HepG2 (cell line): ENCODE results near the gene NUDT9.

Experiments
- BHLHE40 ChIP-seq: IDR thresholded peaks from 2 replicates; pipeline ENCODE4 v1.6.1; 2011; ENCODE audit warnings: low read length, improper control_type of control experiment
- CTCF ChIP-seq: sonication (generic); formaldehyde crosslinking; IDR thresholded peaks from 2 replicates; pipeline ENCODE4 v1.5.0; 2020; ENCODE audit warnings: mild to moderate bottlenecking, missing genetic modification reagents, moderate library complexity
- FOXJ3 ChIP-seq: sonication (generic); formaldehyde crosslinking; IDR thresholded peaks from 2 replicates; pipeline ENCODE4 v1.4.0; 2020; ENCODE audit warnings: missing genetic modification reagents, mild to moderate bottlenecking, borderline replicate concordance
- FOXP4 ChIP-seq: sonication (generic); formaldehyde crosslinking; IDR thresholded peaks from 2 replicates; pipeline ENCODE4 v1.4.0; 2020; ENCODE audit warnings: missing genetic modification reagents
- SIN3A ChIP-seq: IDR thresholded peaks from 2 replicates; pipeline ENCODE4 v1.6.1; 2011; ENCODE audit warnings: low read depth, mild to moderate bottlenecking, control low read depth, low read length, borderline replicate concordance
- TOE1 ChIP-seq: sonication (generic); formaldehyde crosslinking; IDR thresholded peaks from 2 replicates; pipeline ENCODE4 v1.4.0; 2020; ENCODE audit warnings: mild to moderate bottlenecking, missing genetic modification reagents
- YY1 ChIP-seq: IDR thresholded peaks from 2 replicates; pipeline ENCODE4 v1.6.1; 2011; ENCODE audit warnings: low read length, low read depth, moderate library complexity, mild to moderate bottlenecking; ENCODE audit not compliant: insufficient read depth, insufficient replicate concordance
- ZNF883 ChIP-seq: sonication (generic); formaldehyde crosslinking; IDR thresholded peaks from 2 replicates; pipeline ENCODE4 v1.5.1; 2020; ENCODE audit warnings: mild to moderate bottlenecking, missing genetic modification reagents; ENCODE audit errors: not compliant biosample characterization
- TF ChIP-seq, protein P1 (sequence below): IDR thresholded peaks from 2 replicates; pipeline ENCODE4 v1.6.1; 2012; ENCODE audit warnings: inconsistent platforms

GRCh38 chr4:87491436-87491835 lies 69.1 kb downstream of the NUDT9 start:
- TF ChIP-seq FOXP4 (CRISPR knock-in tag) = no peak
- TF ChIP-seq CTCF = no peak
- TF ChIP-seq BHLHE40 = no peak
- TF ChIP-seq YY1 = no peak
- TF ChIP-seq FOXJ3 (CRISPR knock-in tag) = no peak
- TF ChIP-seq TOE1 = no peak
- TF ChIP-seq ZNF883 (CRISPR knock-in tag) = no peak
- no peak for TF ChIP-seq SIN3A
- TF ChIP-seq, protein P1, sequence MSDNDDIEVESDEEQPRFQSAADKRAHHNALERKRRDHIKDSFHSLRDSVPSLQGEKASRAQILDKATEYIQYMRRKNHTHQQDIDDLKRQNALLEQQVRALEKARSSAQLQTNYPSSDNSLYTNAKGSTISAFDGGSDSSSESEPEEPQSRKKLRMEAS = no peak
